AG09319 (cell line): ENCODE data around the gene MIP.

Source experiments
- DNase-seq: peaks from one replicate; pipeline ENCODE4 v3.0.0-alpha.2; 2010; ENCODE audit warnings: low read depth; ENCODE audit errors: extremely low read depth
- TF ChIP-seq, protein P1 (sequence below): IDR thresholded peaks from 2 replicates; pipeline ENCODE4 v1.5.1; 2011; ENCODE audit warnings: low read depth, mild to moderate bottlenecking, inconsistent platforms, low read length, moderate library complexity

The MIP gene

DNA sequence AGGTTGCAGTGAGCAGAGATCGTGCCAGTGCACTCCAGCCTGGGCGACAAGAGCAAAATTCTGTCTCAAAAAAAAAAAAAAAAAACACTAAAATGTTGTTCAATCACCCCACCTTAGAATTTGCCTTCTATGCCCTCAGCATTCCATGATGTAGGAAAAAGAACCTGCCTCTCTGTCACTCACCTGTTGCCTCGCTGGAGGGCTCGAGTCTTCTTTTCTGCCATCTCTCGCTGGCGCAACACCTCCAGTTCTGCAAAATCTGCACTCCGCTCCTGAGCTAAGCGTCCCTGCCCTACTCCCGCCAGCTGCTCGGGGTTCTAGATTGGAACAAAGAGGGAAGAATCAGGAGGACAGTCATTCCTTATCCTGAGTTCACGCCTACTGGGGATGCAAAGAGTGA is 23.2 kb downstream of the MIP start:
- no peak for DNase-seq

GRCh38 chr12:56425940-56426438 is 28.5 kb downstream of the MIP start:
- no peak for DNase-seq
- TF ChIP-seq, protein P1, sequence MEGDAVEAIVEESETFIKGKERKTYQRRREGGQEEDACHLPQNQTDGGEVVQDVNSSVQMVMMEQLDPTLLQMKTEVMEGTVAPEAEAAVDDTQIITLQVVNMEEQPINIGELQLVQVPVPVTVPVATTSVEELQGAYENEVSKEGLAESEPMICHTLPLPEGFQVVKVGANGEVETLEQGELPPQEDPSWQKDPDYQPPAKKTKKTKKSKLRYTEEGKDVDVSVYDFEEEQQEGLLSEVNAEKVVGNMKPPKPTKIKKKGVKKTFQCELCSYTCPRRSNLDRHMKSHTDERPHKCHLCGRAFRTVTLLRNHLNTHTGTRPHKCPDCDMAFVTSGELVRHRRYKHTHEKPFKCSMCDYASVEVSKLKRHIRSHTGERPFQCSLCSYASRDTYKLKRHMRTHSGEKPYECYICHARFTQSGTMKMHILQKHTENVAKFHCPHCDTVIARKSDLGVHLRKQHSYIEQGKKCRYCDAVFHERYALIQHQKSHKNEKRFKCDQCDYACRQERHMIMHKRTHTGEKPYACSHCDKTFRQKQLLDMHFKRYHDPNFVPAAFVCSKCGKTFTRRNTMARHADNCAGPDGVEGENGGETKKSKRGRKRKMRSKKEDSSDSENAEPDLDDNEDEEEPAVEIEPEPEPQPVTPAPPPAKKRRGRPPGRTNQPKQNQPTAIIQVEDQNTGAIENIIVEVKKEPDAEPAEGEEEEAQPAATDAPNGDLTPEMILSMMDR, result no peak

More for the DNA sequence above, 23.2 kb downstream of the MIP start:
- TF ChIP-seq, protein P1, result no peak

- no peak for DNase-seq
- TF ChIP-seq, protein P1, result no peak
Measured at GRCh38 chr12:56425193-56425592, 29.3 kb downstream of the MIP start.

GRCh38 chr12:56420411-56420810 is 34.0 kb downstream of the MIP start:
- TF ChIP-seq, protein P1, result no peak
- DNase-seq, result no peak

DNA sequence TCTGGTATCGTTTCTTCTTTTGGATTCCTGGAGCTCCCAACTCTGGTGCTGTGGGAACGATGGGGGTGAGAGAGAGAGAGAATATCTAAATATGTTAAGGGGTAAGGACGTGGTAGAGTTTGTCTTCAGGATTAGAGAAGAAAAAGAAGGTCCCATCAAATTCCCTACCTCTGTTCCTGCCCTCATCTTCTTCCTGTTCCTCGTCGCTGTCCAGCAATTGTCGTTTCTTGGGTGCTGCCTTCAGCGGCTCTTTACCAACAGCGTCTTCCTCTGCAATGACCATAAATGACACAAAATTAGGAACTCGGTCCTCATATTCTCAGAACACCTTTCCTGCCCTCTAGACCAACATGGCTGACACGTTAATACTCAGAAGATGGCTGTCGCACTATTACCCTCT is 36.7 kb downstream of the MIP start:
- no peak for DNase-seq
- TF ChIP-seq, protein P1, result no peak

GRCh38 chr12:56414401-56414800 is 40.1 kb downstream of the MIP start:
- TF ChIP-seq, protein P1, result no peak

DNA sequence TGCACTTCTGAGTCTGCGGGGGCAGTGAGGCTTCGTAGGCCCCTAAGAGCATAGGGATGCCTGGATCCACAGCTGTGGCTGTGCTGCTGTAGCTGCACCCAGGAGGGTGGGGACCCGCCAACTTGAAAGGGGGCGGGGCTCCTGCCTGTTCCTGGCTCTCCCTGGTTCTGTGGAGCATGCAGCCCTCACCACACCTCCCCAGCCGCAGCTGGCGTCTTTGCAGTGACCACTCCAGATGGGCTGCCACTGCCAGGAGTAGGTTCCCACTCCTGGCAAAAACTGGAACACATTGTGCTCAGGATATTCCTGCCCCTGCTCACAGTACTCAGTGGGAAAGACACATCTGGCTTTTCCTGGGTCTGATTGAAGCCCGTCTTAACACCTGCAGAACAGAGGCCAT is 41.1 kb downstream of the MIP start:
- no peak for DNase-seq
- TF ChIP-seq, protein P1, result no peak

More at GRCh38 chr12:56414401-56414800, 40.1 kb downstream of the MIP start:
- DNase-seq, result no peak
